B cell (primary cell): ENCODE data around the gene UBA3. TPM values are rescaled to one million over a fixed set of nuclear protein-coding genes. Genes with fewer than 3 reads are reported as not detected.

ENCODE experiments used
- ATAC-seq: fragments of 200-7000 bp; cut with Tn5 transposase; one replicate; pipeline ENCODE4 v1.10.0; 2021; ENCODE audit warnings: low read depth, mild to moderate bottlenecking, moderate number of reproducible peaks, moderate library complexity
- CTCF ChIA-PET: fragments of 350-600 bp; sonication (Branson Sonifier 250); formaldehyde crosslinking; loops from one replicate; lab custom pipeline; 2021; ENCODE audit warnings: antibody characterized with exemption, inconsistent platforms; lab: Charles Lee
- POLR2A ChIA-PET: fragments of 350-600 bp; sonication (Branson Sonifier 250); formaldehyde crosslinking; loops from one replicate; lab custom pipeline; 2021; ENCODE audit warnings: antibody characterized with exemption; lab: Charles Lee
- DNase-seq: peaks from one replicate; pipeline ENCODE4 v3.0.0; 2013
- H2AFZ ChIP-seq: 2 replicates; pipeline ENCODE4 v1.6.1; 2012; ENCODE audit warnings: mild to moderate bottlenecking, low read depth, low read length; ENCODE audit not compliant: insufficient read depth, poor library complexity, severe bottlenecking
- H3K27ac ChIP-seq, 2 donors: 1 replicate in 1 of 2; 2 replicates in 1 of 2; pipeline ENCODE4 v1.5.1; 2012 to 2013; ENCODE audit warnings: low read length in 2 of 2, mild to moderate bottlenecking in 2 of 2, moderate library complexity in 1 of 2
- H3K27me3 ChIP-seq, 4 experiments: fragments of 200-600 bp in 1 of 4; sonication (generic) in 1 of 4; replicated peaks in 1 of 4; 1 replicate in 2 of 4; 2 replicates in 2 of 4; pipeline versions ENCODE4 v1.6.1 to v1.7.0; 2013 to 2016; ENCODE audit warnings: low read length in 3 of 4, mild to moderate bottlenecking in 2 of 4, mixed read lengths in 1 of 4, moderate library complexity in 1 of 4; ENCODE audit not compliant: insufficient read depth in 4 of 4, control insufficient read depth in 3 of 4; ENCODE audit errors: control extremely low read depth in 1 of 4
- H3K36me3 ChIP-seq, 2 experiments: replicated peaks in 1 of 2; 1 replicate in 1 of 2; 2 replicates in 1 of 2; pipeline versions ENCODE4 v1.6.1 to v1.7.1; 2013; ENCODE audit warnings: low read length in 1 of 2; ENCODE audit not compliant: insufficient read depth in 2 of 2, control insufficient read depth in 1 of 2; ENCODE audit errors: control extremely low read depth in 1 of 2, extremely low read depth in 1 of 2
- H3K4me1 ChIP-seq, 2 donors: fragments of 200-600 bp in 1 of 2; sonication (generic) in 1 of 2; 1 replicate in 1 of 2; 2 replicates in 1 of 2; pipeline versions ENCODE4 v1.5.1 to v1.6.1; 2013 to 2017; ENCODE audit warnings: low read length in 2 of 2; ENCODE audit not compliant: control insufficient read depth in 2 of 2, insufficient read depth in 2 of 2
- H3K4me2 ChIP-seq: replicated peaks from 2 replicates; pipeline ENCODE3; 2012; ENCODE audit warnings: mild to moderate bottlenecking, low read depth, low read length; ENCODE audit not compliant: poor library complexity, severe bottlenecking
- H3K4me3 ChIP-seq, 5 experiments: fragments of 200-600 bp in 1 of 5; sonication (generic) in 1 of 5; 1 replicate in 3 of 5; 2 replicates in 2 of 5; pipeline versions ENCODE4 v1.5.1 to v1.7.0; 2011 to 2016; ENCODE audit warnings: low read length in 4 of 5, mild to moderate bottlenecking in 4 of 5, low read depth in 2 of 5, control low read depth in 1 of 5, moderate library complexity in 1 of 5; ENCODE audit not compliant: insufficient read depth in 1 of 5; ENCODE audit errors: control extremely low read depth in 1 of 5, extremely low read depth in 1 of 5
- H3K79me2 ChIP-seq: fragments of 200-600 bp; sonication (generic); one replicate; pipeline ENCODE4 v1.6.0; 2016; ENCODE audit warnings: low read length; ENCODE audit not compliant: control insufficient read depth, insufficient read depth
- H3K9ac ChIP-seq: fragments of 200-600 bp; sonication (generic); 2 replicates; pipeline ENCODE4 v1.6.1; 2017; ENCODE audit warnings: mild to moderate bottlenecking, low read length, moderate library complexity
- H3K9me3 ChIP-seq, 3 donors: one replicate each; pipeline versions ENCODE4 v1.6.1 to v1.7.1; 2013; ENCODE audit warnings: low read length in 2 of 3; ENCODE audit not compliant: control insufficient read depth in 2 of 3, insufficient read depth in 1 of 3; ENCODE audit errors: control extremely low read depth in 1 of 3
- H4K20me1 ChIP-seq: 2 replicates; pipeline ENCODE4 v1.6.0; 2012; ENCODE audit warnings: mild to moderate bottlenecking, low read length; ENCODE audit not compliant: insufficient read depth, control insufficient read depth, poor library complexity, severe bottlenecking
- H3K27ac Mint-ChIP-seq: one replicate; pipeline ENCODE4 v1.8.0; 2021; ENCODE audit warnings: mixed read lengths
- H3K27me3 Mint-ChIP-seq: one replicate; pipeline ENCODE4 v1.8.0; 2021; ENCODE audit warnings: mixed read lengths
- H3K4me1 Mint-ChIP-seq: one replicate; pipeline ENCODE4 v1.8.0; 2021; ENCODE audit warnings: mixed read lengths
- H3K4me3 Mint-ChIP-seq: one replicate; pipeline ENCODE4 v1.8.0; 2021; ENCODE audit warnings: mixed read lengths
- H3K9me3 Mint-ChIP-seq: one replicate; pipeline ENCODE4 v1.8.0; 2022; ENCODE audit warnings: mixed read lengths; ENCODE audit not compliant: insufficient read depth
- CTCF ChIP-seq: fragments of 200-600 bp; IDR thresholded peaks from one replicate; pipeline ENCODE4 v1.8.0; 2022; ENCODE audit warnings: antibody characterized with exemption, mild to moderate bottlenecking
- EZH2 ChIP-seq: IDR thresholded peaks from 2 replicates; pipeline ENCODE4 v1.6.1; 2012; ENCODE audit warnings: borderline replicate concordance, low read depth, mild to moderate bottlenecking, moderate library complexity, low read length; ENCODE audit not compliant: insufficient read depth, poor library complexity, severe bottlenecking
- WGBS: methylation state at CpG from one replicate; pipeline ENCODE4 v1.1.5; 2013; ENCODE audit warnings: missing lambda C conversion rate; ENCODE audit not compliant: insufficient coverage; 5-methylcytosine and 5-hydroxymethylcytosine counted together
- intact Hi-C: fragments of 100-400 bp; cut with micrococcal nuclease; formaldehyde crosslinking; loops from one replicate; pipeline ENCODE4 v1.10.0; 2022
- polyA plus RNA-seq: library from polyadenylated mRNA; depleted of rRNA; stranded (reverse); fragments of >200 nt; gene quantifications from 2 replicates; pipeline ENCODE4 v1.2.3, GENCODE V29; 2012
- total RNA-seq, 2 donors: library from RNA; stranded (reverse); fragments of 120-200 nt in 1 of 2; gene quantifications; 1 replicate in 1 of 2; 2 replicates in 1 of 2; pipeline versions ENCODE4 v1.2.3 to v1.2.4, GENCODE V29; 2013 to 2022

Gene UBA3
- total and polyA plus RNA-seq, 2 donors (not counting 1 experiment from before 2014, with no cell fraction given): 42.2 to 99.8 TPM

GRCh38 chr3:69009559-69010410 lies 70.4 kb downstream of the UBA3 start:
- Histone ChIP-seq H3K9ac (no peak overlapping the region), H3K27me3 (no peaks in the 10 kb centered on the region), H3K36me3 (peaks cover 0 to 4% of the 10 kb centered on the region in 2 experiments), H2AFZ (no peak overlapping the region), H3K4me3 (no peak overlapping the region), H3K79me2 (no peaks in the 10 kb centered on the region), H3K27ac (no peak overlapping the region), H4K20me1 (no peaks in the 10 kb centered on the region), H3K9me3 (no peaks in the 10 kb centered on the region), H3K4me1 (peaks cover 6 to 11% of the 10 kb centered on the region in 2 donors), H3K4me2 (no peak overlapping the region)
- Mint-ChIP-seq H3K4me1 (peaks cover 10% of the 10 kb centered on the region), H3K27me3 (no peaks in the 10 kb centered on the region), H3K27ac (no peak overlapping the region), H3K4me3 (no peak overlapping the region), H3K9me3 (no peaks in the 10 kb centered on the region)
- DNase-seq: no peak
- TF ChIP-seq CTCF: no peak
- no peak for TF ChIP-seq EZH2
- 100% methylated on average over 1 of the region's 3 CpGs for WGBS
- CTCF ChIA-PET: interaction anchor here (1.0 to 1.2 kb wide), 2 partner anchors 81 to 111 kb away, joined by 3 read pairs; no protein-coding TSS in a partner anchor
- intact Hi-C loops: no loop called here
- POLR2A ChIA-PET: no interaction called here
- no peak for ATAC-seq

- Histone ChIP-seq H3K27ac (no peak overlapping the region), H4K20me1 (no peaks in the 10 kb centered on the region), H3K4me2 (no peak overlapping the region), H3K79me2 (no peaks in the 10 kb centered on the region), H3K9me3 (no peaks in the 10 kb centered on the region), H3K9ac (no peak overlapping the region), H3K4me3 (no peak overlapping the region), H3K4me1 (peaks cover 1 to 8% of the 10 kb centered on the region in 2 donors), H2AFZ (no peak overlapping the region), H3K27me3 (no peaks in the 10 kb centered on the region), H3K36me3 (peaks cover 0 to 4% of the 10 kb centered on the region in 2 experiments)
- POLR2A ChIA-PET: no interaction called here
- CTCF ChIA-PET: interaction anchor here (1.2 kb wide), 1 partner anchor 82 kb away, joined by 3 read pairs; no protein-coding TSS in a partner anchor
- no peak overlapping the region for H3K27ac Mint-ChIP-seq
- no peak for TF ChIP-seq EZH2
- no peak for TF ChIP-seq CTCF
- ATAC-seq: no peak
- H3K9me3 Mint-ChIP-seq: no peaks in the 10 kb centered on the region
- WGBS: no CpG with 5 or more reads among the region's 2 CpGs
- H3K4me1 Mint-ChIP-seq: peaks cover 7% of the 10 kb centered on the region
- no peak for DNase-seq
- H3K27me3 Mint-ChIP-seq: no peaks in the 10 kb centered on the region
- intact Hi-C loops: no loop called here
- no peak overlapping the region for H3K4me3 Mint-ChIP-seq
Measured at GRCh38 chr3:69008980-69009379, 71.2 kb downstream of the UBA3 start.
